GM19372 (cell line): ENCODE results near the gene MYO1E.

ENCODE experiments used
- ATAC-seq: cut with Tn5 transposase; IDR thresholded peaks from one replicate; pipeline ENCODE4 v1.9.1; 2021; ENCODE audit warnings: mild to moderate bottlenecking, low read depth, moderate library complexity; ENCODE audit not compliant: unreplicated experiment

The MYO1E gene

GRCh38 chr15:59205839-59206622, 166.6 kb downstream of the MYO1E start:
- ATAC-seq = no peak

DNA sequence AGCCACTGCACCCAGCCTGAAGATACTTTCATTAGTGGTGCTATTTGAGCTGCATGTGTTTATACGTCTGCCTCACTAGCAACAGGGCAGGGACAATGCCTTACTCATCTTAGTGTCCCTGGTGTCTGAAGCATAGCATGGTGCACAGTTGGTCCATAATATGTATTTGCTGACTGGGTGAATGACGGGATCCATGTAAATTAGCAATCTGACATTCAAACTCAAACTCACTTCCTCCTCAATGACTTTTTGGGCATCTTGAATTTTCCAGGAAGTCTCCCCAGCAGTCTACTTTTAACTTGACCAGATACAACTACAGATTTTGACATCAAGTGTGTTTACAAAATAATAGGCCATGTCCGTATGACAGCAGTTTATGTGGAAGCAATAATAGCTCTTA, 169.0 kb downstream of the MYO1E start:
- ATAC-seq = no peak

GRCh38 chr15:59203008-59203407, 169.7 kb downstream of the MYO1E start:
- ATAC-seq = no peak

DNA sequence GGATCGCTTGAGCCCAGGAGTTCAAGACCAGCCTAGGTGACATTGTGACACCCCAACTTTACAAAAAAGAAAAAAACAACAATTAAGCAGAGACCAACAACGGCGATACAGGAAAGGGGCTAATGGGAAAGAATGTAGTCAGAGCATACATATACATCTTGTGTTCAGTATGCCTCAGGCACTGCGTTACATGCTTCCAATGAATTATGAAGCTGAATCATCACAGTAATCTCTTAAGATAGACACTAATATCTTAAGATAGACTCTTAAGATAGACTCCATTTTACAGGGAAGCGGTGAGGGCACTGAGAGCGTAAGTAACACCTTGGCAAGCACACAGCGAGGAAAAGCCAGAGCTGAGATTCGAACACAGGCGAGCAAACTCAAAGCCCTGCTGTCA, 172.1 kb downstream of the MYO1E start:
- ATAC-seq = no peak

GRCh38 chr15:59199626-59200465, 172.8 kb downstream of the MYO1E start:
- ATAC-seq = no peak

DNA sequence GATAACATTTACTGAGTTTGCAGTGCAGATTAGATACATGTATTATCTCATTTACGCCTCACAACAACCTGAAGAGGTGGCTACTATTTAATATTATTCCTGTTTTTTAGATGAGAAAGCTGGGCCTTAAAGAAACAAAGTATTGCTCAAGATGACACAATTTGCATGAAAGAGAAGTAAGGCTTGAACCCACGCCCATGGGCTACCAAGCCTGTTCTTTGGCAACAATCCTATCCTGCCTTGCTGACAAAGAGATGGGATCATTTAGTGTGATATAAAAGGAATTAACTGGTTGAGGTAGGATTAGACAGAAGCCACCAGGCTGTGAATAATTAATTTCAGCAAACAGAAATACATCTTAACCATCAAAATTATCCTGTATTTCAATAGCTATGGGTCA, 175.2 kb downstream of the MYO1E start:
- ATAC-seq = no peak

DNA sequence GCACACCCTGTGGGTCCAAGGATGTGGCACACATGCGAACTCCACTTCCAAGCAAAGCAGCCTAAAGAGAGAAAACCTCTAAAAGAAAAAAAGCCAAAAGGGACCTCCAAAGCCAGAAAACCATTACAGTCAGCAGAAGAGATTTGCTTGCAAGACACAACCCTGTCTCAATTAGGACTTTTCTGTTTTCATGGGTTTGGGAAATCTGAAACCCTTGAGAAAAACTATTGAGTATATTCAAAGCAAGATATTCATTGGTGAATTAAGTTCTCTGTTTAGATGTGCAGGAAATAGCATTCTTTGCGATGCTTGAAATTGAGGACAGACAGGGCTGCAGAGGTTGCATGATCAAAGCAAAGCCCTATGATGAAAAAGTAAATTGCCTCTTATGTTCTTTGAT, 176.3 kb downstream of the MYO1E start:
- ATAC-seq = no peak

- no peak for ATAC-seq
These were observed 177.9 kb downstream of the MYO1E start for GRCh38 chr15:59194639-59195325.

DNA sequence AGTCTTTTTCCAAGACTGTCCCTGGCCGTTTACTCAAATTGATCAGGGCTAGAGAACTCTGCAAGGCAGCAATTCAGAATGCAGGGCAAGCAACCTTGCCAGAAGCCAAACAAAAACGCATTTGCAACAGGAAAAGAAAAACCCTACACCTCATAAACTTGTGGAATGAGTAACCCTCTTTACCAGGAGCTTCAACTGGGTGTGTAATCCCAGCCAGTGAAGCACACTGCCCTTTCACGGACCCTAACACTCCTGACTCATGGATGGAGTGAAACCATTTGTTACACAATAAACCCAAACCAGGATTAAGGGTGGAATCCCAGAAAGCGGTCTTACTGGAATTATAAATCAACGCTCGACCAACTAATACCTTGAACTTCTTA, 180.8 kb downstream of the MYO1E start:
- no peak for ATAC-seq

DNA sequence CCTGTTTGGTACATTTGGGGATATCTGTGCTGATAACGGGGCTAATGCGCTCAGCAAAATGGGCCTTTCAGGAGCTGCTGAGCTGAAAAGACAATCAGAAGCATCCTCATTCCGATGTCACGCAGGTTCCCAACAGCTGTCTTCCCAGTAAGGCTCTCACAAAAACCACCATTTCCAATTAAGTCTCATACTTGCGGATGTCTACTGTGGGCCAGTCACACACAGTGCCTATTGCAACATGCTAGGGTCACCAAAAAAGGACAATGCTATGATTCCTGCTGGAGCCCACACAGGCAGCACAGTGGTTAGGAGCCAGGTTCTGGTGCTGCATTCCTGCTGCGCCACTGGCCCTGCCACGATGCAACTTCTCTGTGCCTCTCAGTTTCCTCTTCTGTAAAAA, 182.4 kb downstream of the MYO1E start:
- ATAC-seq = no peak

GRCh38 chr15:59189241-59189640, 183.4 kb downstream of the MYO1E start:
- ATAC-seq = no peak

GRCh38 chr15:59186501-59186900, 186.2 kb downstream of the MYO1E start:
- no peak for ATAC-seq

- ATAC-seq = no peak
These were observed 186.9 kb downstream of the MYO1E start for GRCh38 chr15:59185725-59186124.

- ATAC-seq = no peak
These were observed 191.6 kb downstream of the MYO1E start for GRCh38 chr15:59180945-59181600.

GRCh38 chr15:59179717-59180116, 193.0 kb downstream of the MYO1E start:
- no peak for ATAC-seq

DNA sequence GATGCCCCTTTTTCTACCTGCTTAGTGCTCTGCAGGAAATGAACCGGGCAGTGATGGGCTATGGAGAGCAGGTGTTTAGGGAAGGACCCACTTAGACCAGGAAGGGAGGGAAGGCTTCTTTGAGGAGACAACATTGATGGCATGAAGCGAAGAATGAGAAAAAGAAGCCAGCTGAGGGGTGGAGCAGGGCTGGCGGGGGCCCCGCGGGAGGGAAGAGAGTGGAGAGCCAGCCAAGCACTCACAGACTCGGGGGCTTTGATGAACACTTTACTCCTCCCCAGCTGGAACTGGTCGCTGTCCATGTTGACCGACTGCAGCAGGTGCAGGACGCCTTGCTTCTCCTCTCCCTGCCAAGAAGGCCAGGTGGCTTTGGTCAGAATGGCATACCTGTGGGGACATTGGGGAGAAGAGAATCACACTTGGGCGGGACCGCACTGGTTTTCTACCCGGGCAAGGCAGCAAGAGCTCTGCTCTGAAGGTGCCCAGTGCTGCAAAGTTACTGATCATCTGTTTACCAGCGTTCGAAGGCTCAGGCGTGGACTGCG, 194.4 kb downstream of the MYO1E start:
- ATAC-seq = no peak

DNA sequence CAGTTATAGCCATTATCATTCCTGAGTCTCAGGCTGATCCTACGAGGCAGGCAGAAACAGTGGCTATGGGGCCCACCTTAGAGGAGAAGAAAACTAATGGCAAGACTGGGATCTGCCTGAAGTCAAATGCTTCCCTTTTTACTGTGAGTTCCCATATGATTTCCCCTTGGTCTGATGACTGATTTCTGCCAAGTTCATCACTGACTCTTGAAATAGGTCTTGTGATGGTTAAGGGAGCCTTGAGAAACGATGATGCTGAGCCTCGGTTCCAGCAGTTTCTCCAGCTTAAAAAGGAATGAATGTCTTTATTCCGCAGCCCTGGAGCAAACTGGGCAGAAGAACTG, 195.4 kb downstream of the MYO1E start:
- no peak for ATAC-seq

DNA sequence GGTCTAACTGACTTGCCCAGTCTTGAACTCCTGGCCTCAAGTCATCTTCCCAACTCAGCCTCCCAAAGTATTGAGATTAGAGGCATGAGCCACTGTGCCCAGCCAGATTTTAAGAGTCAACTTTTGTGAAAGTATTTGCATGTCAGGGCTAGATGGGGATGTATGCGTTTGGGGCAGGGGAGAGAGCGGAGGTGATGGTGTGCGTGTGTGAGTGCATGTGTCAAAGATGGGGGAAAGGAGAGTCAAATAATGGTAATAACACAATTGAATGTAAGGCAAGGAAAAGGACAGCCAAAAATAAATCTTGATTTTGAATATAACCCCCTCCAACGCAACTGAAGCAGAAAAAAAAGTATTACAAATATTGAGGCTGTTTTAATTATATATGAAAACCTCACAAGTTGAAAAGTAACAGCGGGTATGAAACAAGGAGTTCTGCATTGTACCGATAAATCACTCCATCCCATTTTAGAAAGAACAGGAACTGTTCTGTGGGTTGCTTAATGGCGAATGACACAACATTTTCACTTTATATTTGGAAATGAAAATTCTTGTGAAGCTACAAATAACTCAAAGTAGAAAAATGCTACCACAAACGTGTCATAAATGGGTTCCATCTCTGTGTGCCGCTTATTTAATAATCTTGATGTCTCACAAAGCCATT, 195.9 kb downstream of the MYO1E start:
- ATAC-seq = no peak

DNA sequence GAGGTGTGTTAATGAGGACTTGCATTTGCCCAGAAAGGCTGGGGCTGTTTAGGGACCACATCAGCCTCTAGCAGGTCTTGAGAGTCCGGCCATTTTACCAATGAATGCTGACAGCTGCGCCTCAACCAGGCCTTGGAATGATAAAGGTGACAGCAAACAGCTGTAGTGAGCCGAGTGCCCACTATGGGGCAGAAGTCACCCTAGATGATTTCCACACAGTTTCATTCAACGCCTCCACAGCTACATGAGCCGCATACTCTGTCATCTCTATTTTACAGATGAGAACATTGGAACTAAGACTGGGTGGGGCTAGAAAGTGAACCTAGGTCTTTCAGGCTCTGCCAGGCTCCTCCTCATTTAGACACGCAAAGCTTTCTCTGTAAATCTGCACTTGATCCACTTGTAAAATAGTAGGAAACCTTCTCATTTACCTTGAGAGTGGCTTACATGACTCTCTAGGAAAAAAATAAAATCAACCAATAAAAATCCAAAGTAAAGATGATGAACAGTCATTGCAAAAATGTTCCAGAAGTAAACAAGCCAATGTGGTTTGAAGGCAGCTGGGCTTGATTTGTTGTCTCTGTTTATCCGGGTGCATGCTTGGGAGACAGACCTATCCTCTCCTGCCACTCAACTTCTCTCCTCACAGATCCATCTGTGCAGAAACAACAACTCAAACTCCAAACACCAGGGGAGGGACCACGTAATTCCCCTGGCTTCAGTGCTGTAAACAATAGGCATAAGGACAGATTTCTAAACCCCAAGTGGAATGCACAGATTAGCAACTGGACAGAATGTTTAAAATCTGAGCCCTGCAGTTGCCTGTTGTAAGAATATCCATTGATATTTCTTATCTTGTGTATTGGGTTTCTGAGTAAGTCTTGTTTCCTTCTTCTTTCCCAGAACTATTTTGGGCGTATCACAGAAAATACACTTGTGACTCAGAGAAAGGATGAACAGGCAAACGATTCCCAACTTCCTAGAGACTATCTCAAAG, 197.5 kb downstream of the MYO1E start:
- ATAC-seq = peak; percentile 65
